Thoracic aorta (tissue), 2 donors: Measurements from ENCODE around the gene YTHDC2. TPM values are rescaled to one million over a fixed set of nuclear protein-coding genes. Genes with fewer than 3 reads are reported as not detected.
A peak's percentile ranks its signal among the peaks of the same experiment; 100 is the strongest.

Experiments
- ATAC-seq: fragments of 150-250 bp; one replicate; pipeline ENCODE4 v1.8.0; 2017; ENCODE audit warnings: low read depth; ENCODE audit not compliant: insufficient number of reproducible peaks, low FRiP score
- DNase-seq: peaks from one replicate; pipeline ENCODE4 v3.0.0-alpha.2; 2020; ENCODE audit warnings: low spot score
- H3K27ac ChIP-seq, 2 donors: fragments of 200-600 bp; sonication (generic); 1 replicate in 1 of 2; 2 replicates in 1 of 2; pipeline ENCODE4 v1.5.1; 2016; ENCODE audit warnings: mild to moderate bottlenecking in 2 of 2, moderate library complexity in 2 of 2
- H3K27me3 ChIP-seq: fragments of 200-600 bp; sonication (generic); replicated peaks from 2 replicates; pipeline ENCODE4 v1.6.0; 2016; ENCODE audit warnings: mild to moderate bottlenecking; ENCODE audit not compliant: insufficient read depth
- H3K36me3 ChIP-seq: fragments of 200-600 bp; sonication (generic); one replicate; pipeline ENCODE4 v1.5.1; 2016
- H3K4me1 ChIP-seq, 2 donors: fragments of 200-600 bp; sonication (generic); 1 replicate in 1 of 2; 2 replicates in 1 of 2; pipeline versions ENCODE4 v1.5.1 to v1.6.0; 2016; ENCODE audit warnings: low read depth in 2 of 2, mild to moderate bottlenecking in 1 of 2; ENCODE audit not compliant: control insufficient read depth in 1 of 2
- H3K4me3 ChIP-seq: fragments of 200-600 bp; sonication (generic); 2 replicates; pipeline ENCODE4 v1.5.1; 2016; ENCODE audit warnings: mild to moderate bottlenecking
- H3K9me3 ChIP-seq: fragments of 200-600 bp; sonication (generic); 2 replicates; pipeline ENCODE4 v1.5.1; 2016
- CTCF ChIP-seq: fragments of 200-600 bp; sonication (generic); IDR thresholded peaks from one replicate; pipeline ENCODE4 v1.5.1; 2019; ENCODE audit warnings: antibody characterized with exemption
- total RNA-seq, 2 donors: library from RNA; depleted of rRNA; stranded (reverse); fragments of >200 nt; gene quantifications; one replicate each; pipeline versions ENCODE4 v1.1.0 to v1.2.3, GENCODE V29; 2016

Gene YTHDC2
- total RNA-seq, 2 donors from 2014 or later: 30.3 to 38.9 TPM

DNA sequence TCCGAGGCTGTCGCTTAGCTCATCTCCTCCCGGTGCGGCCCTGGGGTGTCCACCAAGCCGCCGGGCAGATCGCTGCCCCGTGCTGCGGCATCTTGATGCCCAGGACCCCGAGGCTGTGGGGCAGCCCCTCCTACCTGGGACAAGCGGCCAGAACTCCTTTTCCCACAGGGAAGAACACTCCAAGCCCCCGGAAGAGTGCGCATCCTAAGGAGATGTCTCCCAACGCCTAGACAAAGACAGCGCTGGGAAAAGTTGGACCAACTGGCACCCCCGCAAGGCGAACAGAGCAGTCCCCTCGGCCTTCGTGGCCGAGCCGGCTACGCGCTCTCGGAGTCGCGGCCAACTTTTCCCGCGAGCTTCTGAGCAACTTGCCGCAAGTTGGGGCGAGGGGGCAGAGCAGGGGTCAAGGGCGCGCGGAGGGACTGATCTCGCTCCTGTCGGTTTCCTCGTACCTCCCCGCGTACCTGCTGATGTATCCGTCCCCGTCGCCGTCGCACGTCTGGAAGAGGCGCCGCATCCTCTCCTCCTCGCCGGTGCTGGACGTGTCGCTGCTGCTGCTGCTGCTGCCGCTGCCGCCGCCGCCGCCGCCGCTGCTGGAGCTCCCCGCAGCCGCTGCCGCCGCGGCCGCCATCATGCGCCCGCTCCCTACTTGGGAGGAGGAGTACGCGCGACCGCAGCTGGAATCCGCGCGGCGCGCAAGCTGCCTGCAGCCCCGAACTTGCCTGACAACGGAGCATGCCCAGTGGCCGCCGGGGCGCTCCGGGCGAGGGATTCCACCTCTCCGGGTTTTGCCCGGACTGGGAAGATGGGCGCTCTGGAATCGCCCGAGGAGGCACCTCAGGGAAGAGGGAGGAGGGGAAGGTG, 25.5 kb upstream of the YTHDC2 start, which contains the start of gene MCC:
Gene MCC, minus strand, starts transcription at position 673 of the 864 bp plus-strand sequence.
- H3K27me3 ChIP-seq: no peaks in the 10 kb centered on the region
- peaks cover 10% of the 10 kb centered on the region for H3K9me3 ChIP-seq
- H3K27ac ChIP-seq: no peak within 1 kb of the TSS
- DNase-seq (no peak), ATAC-seq (no peak)
- H3K4me1 ChIP-seq: peaks cover 5 to 23% of the 10 kb centered on the region in 2 donors
- H3K4me3 ChIP-seq: peak within 1 kb of the TSS; percentile 79
- no peak for TF ChIP-seq CTCF
- no peaks in the 10 kb centered on the region for H3K36me3 ChIP-seq

DNA sequence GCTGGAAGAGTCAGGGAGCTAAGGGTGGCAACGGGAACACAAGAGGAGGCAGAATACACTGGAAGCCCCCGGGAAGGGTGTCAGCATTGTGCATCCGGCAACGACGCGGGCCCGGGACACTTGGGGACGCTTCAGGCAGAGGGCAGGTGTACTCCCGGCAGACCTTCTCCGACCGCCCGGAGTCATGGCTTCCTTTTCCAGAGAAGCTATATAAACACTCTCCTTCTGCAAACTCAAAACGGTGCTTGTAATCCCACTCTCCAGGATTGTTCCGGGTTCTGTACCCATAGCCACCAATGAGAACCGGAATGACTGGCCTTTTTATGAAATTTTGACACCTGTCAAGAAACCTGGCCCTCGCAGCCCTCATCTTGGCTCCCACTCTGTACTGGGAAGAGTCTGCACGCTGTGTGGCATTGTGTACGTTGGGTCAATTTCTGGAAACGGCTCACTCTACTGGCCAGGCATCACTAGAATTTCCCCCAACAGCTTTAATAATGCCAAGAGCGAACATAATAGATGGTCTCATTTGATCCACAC, 24.8 kb upstream of the YTHDC2 start:
- Histone ChIP-seq H3K27ac (no peak overlapping the region), H3K27me3 (no peaks in the 10 kb centered on the region), H3K4me1 (peaks cover 5 to 23% of the 10 kb centered on the region in 2 donors), H3K4me3 (peak overlapping the region; percentile 79), H3K36me3 (no peaks in the 10 kb centered on the region), H3K9me3 (peaks cover 10% of the 10 kb centered on the region)
- no peak for TF ChIP-seq CTCF
- DNase-seq: no peak
- no peak for ATAC-seq

GRCh38 chr5:113489299-113489698, 24.2 kb upstream of the YTHDC2 start:
- peak overlapping the region; percentile 79 for H3K4me3 ChIP-seq
- ATAC-seq (peak; percentile 82), DNase-seq (no peak)
- H3K27ac ChIP-seq: no peak overlapping the region
- H3K36me3 ChIP-seq: no peaks in the 10 kb centered on the region
- peaks cover 5 to 23% of the 10 kb centered on the region in 2 donors for H3K4me1 ChIP-seq
- TF ChIP-seq CTCF: no peak
- H3K27me3 ChIP-seq: no peaks in the 10 kb centered on the region
- peaks cover 10% of the 10 kb centered on the region for H3K9me3 ChIP-seq

- TF ChIP-seq CTCF: no peak
Measured at GRCh38 chr5:113490317-113490716, 23.2 kb upstream of the YTHDC2 start.

GRCh38 chr5:113491022-113491421, 22.5 kb upstream of the YTHDC2 start:
- Histone ChIP-seq H3K9me3 (peaks cover 10% of the 10 kb centered on the region), H3K27ac (no peak overlapping the region), H3K4me3 (no peak overlapping the region), H3K4me1 (peaks cover 5 to 23% of the 10 kb centered on the region in 2 donors), H3K36me3 (no peaks in the 10 kb centered on the region), H3K27me3 (no peaks in the 10 kb centered on the region)
- no peak for ATAC-seq
- no peak for TF ChIP-seq CTCF
- no peak for DNase-seq

More at GRCh38 chr5:113490317-113490716, 23.2 kb upstream of the YTHDC2 start:
- Histone ChIP-seq H3K27ac (no peak overlapping the region), H3K36me3 (no peaks in the 10 kb centered on the region), H3K27me3 (no peaks in the 10 kb centered on the region), H3K4me3 (no peak overlapping the region), H3K9me3 (peaks cover 10% of the 10 kb centered on the region), H3K4me1 (peaks cover 5 to 23% of the 10 kb centered on the region in 2 donors)
- DNase-seq (no peak), ATAC-seq (no peak)
